H1 (cell line): ENCODE data around the gene CNIH1. TPM values are rescaled to one million over a fixed set of nuclear protein-coding genes. Genes with fewer than 3 reads are reported as not detected.

Experiments used
- CTCF ChIA-PET: fragments of 300-600 bp; sonication (Branson Sonifier 250); formaldehyde crosslinking; loops from one replicate; lab custom pipeline; 2021; ENCODE audit not compliant: partially characterized antibody; lab: Charles Lee
- POLR2A ChIA-PET: fragments of 300-600 bp; sonication (Branson Sonifier 250); formaldehyde crosslinking; loops from one replicate; lab custom pipeline; 2021; ENCODE audit warnings: inconsistent platforms; ENCODE audit not compliant: partially characterized antibody; lab: Charles Lee
- DNase-seq, 2 experiments: peaks; one replicate each; pipeline versions ENCODE4 v3.0.0 to v3.0.0-alpha.2; 2010 to 2022; ENCODE audit warnings: low spot score in 2 of 2, low read depth in 1 of 2, mixed read lengths in 1 of 2
- FAIRE-seq: peaks from 2 replicates; lab custom pipeline; 2011; peaks lifted over from hg19 to GRCh38; lab: Jason Lieb, UNC
- H2AFZ ChIP-seq: 2 replicates; pipeline ENCODE4 v1.8.1; 2012; ENCODE audit warnings: low read length, inconsistent platforms
- H2AK5ac ChIP-seq: 2 replicates; pipeline ENCODE4 v1.6.1; 2013; ENCODE audit warnings: low read depth, low read length
- H2BK120ac ChIP-seq: replicated peaks from 2 replicates; pipeline ENCODE3; 2013; ENCODE audit warnings: low read depth, low read length, inconsistent platforms
- H2BK12ac ChIP-seq: 2 replicates; pipeline ENCODE4 v1.6.1; 2013; ENCODE audit warnings: low read depth, low read length
- H2BK15ac ChIP-seq: 2 replicates; pipeline ENCODE4 v1.6.1; 2013; ENCODE audit warnings: low read length
- H2BK20ac ChIP-seq: 2 replicates; pipeline ENCODE4 v1.6.1; 2013; ENCODE audit warnings: low read length
- H2BK5ac ChIP-seq: 2 replicates; pipeline ENCODE4 v1.6.1; 2013; ENCODE audit warnings: low read depth, low read length
- H3K14ac ChIP-seq: 2 replicates; pipeline ENCODE4 v1.6.1; 2013; ENCODE audit warnings: inconsistent platforms; ENCODE audit not compliant: insufficient read length
- H3K18ac ChIP-seq: 2 replicates; pipeline ENCODE4 v1.6.1; 2013; ENCODE audit warnings: low read length; ENCODE audit errors: extremely low read depth
- H3K23ac ChIP-seq: 2 replicates; pipeline ENCODE4 v1.6.1; 2013; ENCODE audit warnings: inconsistent platforms; ENCODE audit not compliant: insufficient read length
- H3K23me2 ChIP-seq: 2 replicates; pipeline ENCODE4 v1.6.1; 2013; ENCODE audit warnings: low read depth, low read length
- H3K27ac ChIP-seq: 2 replicates; pipeline ENCODE4 v1.6.1; 2011; ENCODE audit warnings: low read depth, low read length, inconsistent platforms
- H3K27me3 ChIP-seq, 4 experiments: replicated peaks in 1 of 4; 1 replicate in 1 of 4; 2 replicates in 3 of 4; pipeline versions ENCODE4 v1.6.1 to v1.8.1; 2011 to 2013; ENCODE audit warnings: low read length in 3 of 4, mild to moderate bottlenecking in 3 of 4, inconsistent platforms in 2 of 4, mixed read lengths in 2 of 4, moderate library complexity in 1 of 4; ENCODE audit not compliant: control insufficient read depth in 3 of 4, insufficient read depth in 3 of 4; ENCODE audit errors: extremely low read depth in 1 of 4
- H3K36me3 ChIP-seq, 4 experiments: 2 replicates each; pipeline versions ENCODE4 v1.6.1 to v1.8.1; 2011 to 2013; ENCODE audit warnings: mild to moderate bottlenecking in 4 of 4, low read length in 3 of 4, moderate library complexity in 2 of 4, control low read depth in 1 of 4, inconsistent platforms in 1 of 4; ENCODE audit not compliant: insufficient read depth in 4 of 4, control insufficient read depth in 2 of 4
- H3K4ac ChIP-seq: replicated peaks from 2 replicates; pipeline ENCODE3; 2013; ENCODE audit warnings: low read length, low read depth, mixed read lengths, inconsistent platforms; ENCODE audit not compliant: insufficient read length
- H3K4me1 ChIP-seq, 4 experiments: replicated peaks in 1 of 4; 1 replicate in 1 of 4; 2 replicates in 3 of 4; pipeline versions ENCODE4 v1.6.1 to v1.8.1; 2011 to 2013; ENCODE audit warnings: low read length in 3 of 4, inconsistent platforms in 2 of 4, mixed read lengths in 1 of 4; ENCODE audit not compliant: insufficient read depth in 4 of 4, control insufficient read depth in 3 of 4
- H3K4me2 ChIP-seq, 2 experiments: 2 replicates each; pipeline versions ENCODE4 v1.6.1 to v1.8.1; 2011 to 2013; ENCODE audit warnings: low read depth in 2 of 2, low read length in 2 of 2, control low read depth in 1 of 2, inconsistent platforms in 1 of 2, mild to moderate bottlenecking in 1 of 2; ENCODE audit not compliant: insufficient read depth in 1 of 2
- H3K4me3 ChIP-seq, 4 experiments: fragments of 200-600, 300-600 bp in 1 of 4; sonication (generic), shearing (Covaris generic), sonication (Bioruptor Twin) in 1 of 4; 2 replicates each; pipeline versions ENCODE4 v1.5.1 to v1.8.1; 2011 to 2016; ENCODE audit warnings: low read length in 4 of 4, low read depth in 3 of 4, control low read depth in 2 of 4, inconsistent platforms in 2 of 4, mild to moderate bottlenecking in 2 of 4, mixed read lengths in 1 of 4, moderate library complexity in 1 of 4; ENCODE audit not compliant: insufficient read depth in 2 of 4; ENCODE audit errors: extremely low read depth in 1 of 4
- H3K56ac ChIP-seq: replicated peaks from 2 replicates; pipeline ENCODE3; 2013; ENCODE audit warnings: low read depth, mild to moderate bottlenecking, mixed read lengths, low read length, inconsistent platforms; ENCODE audit not compliant: insufficient read length
- H3K79me1 ChIP-seq: 2 replicates; pipeline ENCODE4 v1.6.1; 2013; ENCODE audit warnings: low read depth, low read length, control low read depth
- H3K79me2 ChIP-seq, 2 experiments: 2 replicates each; pipeline versions ENCODE4 v1.6.1 to v1.8.1; 2012 to 2013; ENCODE audit warnings: low read length in 2 of 2, mild to moderate bottlenecking in 2 of 2, inconsistent platforms in 1 of 2; ENCODE audit not compliant: insufficient read depth in 2 of 2, control insufficient read depth in 1 of 2
- H3K9ac ChIP-seq, 4 experiments: replicated peaks in 1 of 4; 1 replicate in 1 of 4; 2 replicates in 3 of 4; pipeline versions ENCODE4 v1.6.1 to v1.8.1; 2011 to 2013; ENCODE audit warnings: low read depth in 3 of 4, low read length in 3 of 4, control low read depth in 2 of 4, mild to moderate bottlenecking in 2 of 4, moderate library complexity in 2 of 4, inconsistent platforms in 1 of 4; ENCODE audit errors: extremely low read depth in 1 of 4
- H3K9me3 ChIP-seq, 2 experiments: 2 replicates each; pipeline versions ENCODE4 v1.6.1 to v1.8.1; 2012 to 2013; ENCODE audit warnings: mild to moderate bottlenecking in 2 of 2, moderate library complexity in 2 of 2, control low read depth in 1 of 2, inconsistent platforms in 1 of 2, low read depth in 1 of 2, low read length in 1 of 2, mixed read lengths in 1 of 2; ENCODE audit not compliant: insufficient read depth in 2 of 2
- H4K20me1 ChIP-seq, 2 experiments: replicated peaks in 1 of 2; 2 replicates each; pipeline versions ENCODE3 to v1.8.1; 2011 to 2013; ENCODE audit warnings: inconsistent platforms in 2 of 2, low read length in 2 of 2, mild to moderate bottlenecking in 1 of 2; ENCODE audit not compliant: insufficient read depth in 2 of 2, control insufficient read depth in 1 of 2
- H4K5ac ChIP-seq: 2 replicates; pipeline ENCODE4 v1.6.1; 2013; ENCODE audit warnings: low read length, low read depth, mixed read lengths, inconsistent platforms; ENCODE audit not compliant: insufficient read length
- H4K8ac ChIP-seq: 2 replicates; pipeline ENCODE4 v1.8.0; 2013; ENCODE audit warnings: mild to moderate bottlenecking, moderate library complexity, low read length, inconsistent platforms; ENCODE audit not compliant: insufficient read depth; ENCODE audit errors: extremely low read depth
- H4K91ac ChIP-seq: replicated peaks from 2 replicates; pipeline ENCODE3; 2013; ENCODE audit warnings: low read length, mixed read lengths, inconsistent platforms; ENCODE audit not compliant: insufficient read length
- CBX8 ChIP-seq: fragments of 300-800, 300-1000 bp; sonication (generic); IDR thresholded peaks from 2 replicates; pipeline ENCODE4 v1.7.1; 2016; ENCODE audit warnings: low read depth, low read length, borderline replicate concordance
- EZH2 ChIP-seq: fragments of 200-600 bp; sonication (generic); IDR thresholded peaks from 2 replicates; pipeline ENCODE4 v1.7.1; 2012; ENCODE audit warnings: low read depth, mild to moderate bottlenecking, moderate library complexity, low read length, inconsistent platforms; ENCODE audit not compliant: severe bottlenecking
- HDAC6 ChIP-seq: IDR thresholded peaks from one replicate; pipeline ENCODE4 v1.7.1; 2012; ENCODE audit warnings: low read depth, mild to moderate bottlenecking, inconsistent platforms, low read length, moderate library complexity
- KDM1A ChIP-seq: fragments of 200-600, 300-600 bp; sonication (generic); IDR thresholded peaks from 2 replicates; pipeline ENCODE4 v1.7.1; 2016; ENCODE audit warnings: mild to moderate bottlenecking, low read length, borderline replicate concordance
- KDM4A ChIP-seq: IDR thresholded peaks from one replicate; pipeline ENCODE4 v1.7.1; 2012; ENCODE audit warnings: low read depth, mild to moderate bottlenecking, moderate library complexity, low read length, inconsistent platforms; ENCODE audit not compliant: severe bottlenecking
- KDM5A ChIP-seq: fragments of 200-600 bp; IDR thresholded peaks from 2 replicates; pipeline ENCODE4 v1.7.1; 2012; ENCODE audit warnings: mild to moderate bottlenecking, low read length, inconsistent platforms, mixed read lengths
- RFX5 ChIP-seq: IDR thresholded peaks from 2 replicates; pipeline ENCODE4 v1.6.1; 2011; ENCODE audit warnings: low read depth, low read length, improper control_type of control experiment, borderline replicate concordance
- RXRA ChIP-seq: IDR thresholded peaks from 2 replicates; pipeline ENCODE4 v1.6.1; 2011; ENCODE audit warnings: low read depth, mild to moderate bottlenecking, low read length, moderate library complexity; ENCODE audit not compliant: insufficient read depth
- SP4 ChIP-seq: IDR thresholded peaks from 2 replicates; pipeline ENCODE4 v1.6.1; 2012; ENCODE audit warnings: low read length, inconsistent platforms
- TCF12 ChIP-seq: IDR thresholded peaks from 2 replicates; pipeline ENCODE4 v1.6.1; 2011; ENCODE audit warnings: low read depth, mild to moderate bottlenecking, low read length
- WGBS, 2 experiments: shearing (Covaris generic) in 1 of 2; methylation state at CpG; one replicate each; pipeline versions ENCODE4 v1.1.6 to v1.1.7; 2013 to 2015; ENCODE audit warnings: low lambda C conversion rate in 2 of 2, mixed read lengths in 2 of 2, inconsistent platforms in 1 of 2, low coverage in 1 of 2, missing lambda C conversion rate in 1 of 2; ENCODE audit not compliant: insufficient replicate concordance in 2 of 2, insufficient coverage in 1 of 2, insufficient read length in 1 of 2; ENCODE audit errors: extremely low coverage in 1 of 2, missing lambda C conversion rate in 1 of 2; 5-methylcytosine and 5-hydroxymethylcytosine counted together
- polyA plus RNA-seq, 7 experiments: library from polyadenylated mRNA; depleted of rRNA in 3 of 7; stranded (reverse) in 5 of 7; unstranded in 2 of 7; fragments of >200 nt in 5 of 7; fragments of 200-250 nt in 2 of 7; gene quantifications; 1 replicate in 5 of 7; 2 replicates in 1 of 7; 4 replicates in 1 of 7; pipeline versions ENCODE4 v1.2.1 to v1.2.3, GENCODE V29; 2011 to 2013; ENCODE audit warnings: missing spikeins in 2 of 7, mixed read lengths in 2 of 7
- total RNA-seq: library from RNA; stranded (reverse); fragmentation: NEBNext Ultra II Directional; extraction: Animal tissue kit (Norgen Biotek cat#: 25700); gene quantifications from 2 replicates; pipeline ENCODE4 v1.2.1, GENCODE V29; 2021

CNIH1 gene
- total and polyA plus RNA-seq, 2 of the 8 experiments (the other 6 are each of a cell fraction or from before 2014, with no cell fraction given): 119 to 333 TPM

- H2BK120ac ChIP-seq: no peak overlapping the region
- ChIA-PET POLR2A (interaction anchor here (2.0 kb wide), 1 partner anchor 11 kb away, joined by 8 read pairs; no protein-coding TSS in a partner anchor), CTCF (no interaction called here)
- H4K8ac ChIP-seq: no peak overlapping the region
- H4K20me1 ChIP-seq: no peaks in the 10 kb centered on the region
- no peak overlapping the region for H3K27ac ChIP-seq
- H3K4me2 ChIP-seq: no peak overlapping the region
- H3K4ac ChIP-seq: no peak overlapping the region
- no peaks in the 10 kb centered on the region for H3K79me1 ChIP-seq
- H4K91ac ChIP-seq: no peak overlapping the region
- H3K23ac ChIP-seq: no peak overlapping the region
- no peak overlapping the region for H3K4me3 ChIP-seq
- H2BK20ac ChIP-seq: no peak overlapping the region
- no peaks in the 10 kb centered on the region for H3K23me2 ChIP-seq
- H2BK15ac ChIP-seq: no peak overlapping the region
- H3K4me1 ChIP-seq: no peaks in the 10 kb centered on the region
- DNase-seq (no peak), FAIRE-seq (no peak)
- H3K9ac ChIP-seq: no peak overlapping the region
- no peak overlapping the region for H2BK5ac ChIP-seq
- H4K5ac ChIP-seq: no peak overlapping the region
- H2AFZ ChIP-seq: no peak overlapping the region
- no peaks in the 10 kb centered on the region for H3K79me2 ChIP-seq
- no peak overlapping the region for H2BK12ac ChIP-seq
- H2AK5ac ChIP-seq: no peak overlapping the region
- H3K14ac ChIP-seq: no peak overlapping the region
- H3K56ac ChIP-seq: no peak overlapping the region
- H3K27me3 ChIP-seq: no peaks in the 10 kb centered on the region
- H3K18ac ChIP-seq: no peak overlapping the region
- peaks cover 6 to 20% of the 10 kb centered on the region in 2 experiments for H3K9me3 ChIP-seq
- H3K36me3 ChIP-seq: no peaks in the 10 kb centered on the region
- WGBS, 2 experiments: 84% methylated on average over 5 of the region's 5 CpGs; no CpG with 5 or more reads in 1 of the 2 experiments
- no peak for TF ChIP-seq SP4
- TF ChIP-seq TCF12: no peak
- TF ChIP-seq CBX8: no peak
- TF ChIP-seq KDM1A: no peak
- no peak for TF ChIP-seq RFX5
- no peak for TF ChIP-seq RXRA
- no peak for TF ChIP-seq KDM4A
- TF ChIP-seq EZH2: no peak
- no peak for TF ChIP-seq KDM5A
- no peak for TF ChIP-seq HDAC6
Measured at GRCh38 chr14:54462048-54462447, 20.9 kb upstream of the CNIH1 start.
